Stimulated activated CD4-positive, alpha-beta T cell treated with anti-CD3 and anti-CD28 coated beads, Interleukin-15, amount 100 ng/mL, for 1 hour (primary cell): ENCODE measurements around the gene MITF.

ENCODE experiments used
- DNase-seq, 2 donors: peaks; one replicate each; pipeline ENCODE4 v3.0.0-alpha.2; 2020; ENCODE audit warnings: low read depth in 1 of 2, low spot score in 1 of 2

Gene MITF

GRCh38 chr3:69868841-69869420 lies 129.7 kb downstream of the MITF start:
- no peak for DNase-seq

GRCh38 chr3:69869643-69870042 lies 130.4 kb downstream of the MITF start:
- no peak for DNase-seq

GRCh38 chr3:69871251-69871650 lies 132.0 kb downstream of the MITF start:
- no peak for DNase-seq

- no peak for DNase-seq
These were observed 132.6 kb downstream of the MITF start for GRCh38 chr3:69871868-69872267.

- no peak for DNase-seq
These were observed 133.6 kb downstream of the MITF start for GRCh38 chr3:69872783-69873378.

- DNase-seq: no peak
These were observed 136.8 kb downstream of the MITF start for GRCh38 chr3:69876073-69876472.

- DNase-seq: no peak
These were observed 139.0 kb downstream of the MITF start for GRCh38 chr3:69878254-69878653.

GRCh38 chr3:69879051-69879450 lies 139.8 kb downstream of the MITF start:
- DNase-seq: no peak

- no peak for DNase-seq
These were observed 140.9 kb downstream of the MITF start for GRCh38 chr3:69880069-69880640.

GRCh38 chr3:69881051-69881450 lies 141.8 kb downstream of the MITF start:
- DNase-seq: no peak

- no peak for DNase-seq
These were observed 142.6 kb downstream of the MITF start for GRCh38 chr3:69881756-69882428.

GRCh38 chr3:69882560-69882959 lies 143.3 kb downstream of the MITF start:
- DNase-seq: no peak

GRCh38 chr3:69888040-69888942 lies 149.0 kb downstream of the MITF start:
- DNase-seq: no peak

GRCh38 chr3:69888943-69889315 lies 149.7 kb downstream of the MITF start:
- no peak for DNase-seq

- DNase-seq: no peak
These were observed 150.8 kb downstream of the MITF start for GRCh38 chr3:69890084-69890483.

GRCh38 chr3:69890691-69891090 lies 151.4 kb downstream of the MITF start:
- no peak for DNase-seq

- DNase-seq: no peak
These were observed 153.4 kb downstream of the MITF start for GRCh38 chr3:69892706-69893105.

GRCh38 chr3:69893274-69893673 lies 154.0 kb downstream of the MITF start:
- DNase-seq: no peak

- no peak for DNase-seq
These were observed 156.8 kb downstream of the MITF start for GRCh38 chr3:69896095-69896494.

GRCh38 chr3:69900331-69900730 lies 161.1 kb downstream of the MITF start:
- no peak for DNase-seq

GRCh38 chr3:69901802-69902201 lies 162.5 kb downstream of the MITF start:
- DNase-seq: no peak
